Smooth muscle cell (in vitro differentiated cells): Measurements from ENCODE around the gene RALGPS1. TPM values are rescaled to one million over a fixed set of nuclear protein-coding genes. Genes with fewer than 3 reads are reported as not detected.

Experiments used
- DNase-seq: peaks from one replicate; lab custom pipeline; 2025; ENCODE audit not compliant: unreplicated experiment; lab: John Stamatoyannopoulos, UW
- H2AFZ ChIP-seq: fragments of 200-600 bp; sonication (generic); 2 replicates; pipeline ENCODE4 v1.6.0; 2016; ENCODE audit warnings: antibody characterized with exemption, low read depth, mild to moderate bottlenecking
- H3F3A ChIP-seq: fragments of 200-600 bp; sonication (generic); 2 replicates; pipeline ENCODE4 v1.6.0; 2017; ENCODE audit warnings: antibody characterized with exemption, low read depth
- H3K27ac ChIP-seq: fragments of 200-600 bp; sonication (generic); 2 replicates; pipeline ENCODE4 v1.5.1; 2016; ENCODE audit warnings: low read depth, mild to moderate bottlenecking
- H3K27me3 ChIP-seq: fragments of 200-600 bp; sonication (generic); 2 replicates; pipeline ENCODE4 v1.6.1; 2016; ENCODE audit warnings: low read depth, mild to moderate bottlenecking
- H3K36me3 ChIP-seq: fragments of 200-600 bp; sonication (generic); 2 replicates; pipeline ENCODE4 v1.5.1; 2016; ENCODE audit warnings: low read depth
- H3K4me1 ChIP-seq: fragments of 200-600 bp; sonication (generic); 2 replicates; pipeline ENCODE4 v1.5.1; 2016; ENCODE audit warnings: low read depth
- H3K4me2 ChIP-seq: fragments of 200-600 bp; sonication (generic); 2 replicates; pipeline ENCODE4 v1.6.0; 2016; ENCODE audit warnings: mild to moderate bottlenecking
- H3K4me3 ChIP-seq: fragments of 200-600 bp; sonication (generic); 2 replicates; pipeline ENCODE4 v1.5.1; 2016; ENCODE audit warnings: mild to moderate bottlenecking
- H3K79me2 ChIP-seq: fragments of 200-600 bp; sonication (generic); 2 replicates; pipeline ENCODE4 v1.6.0; 2016; ENCODE audit warnings: low read depth, mild to moderate bottlenecking
- H3K9ac ChIP-seq: fragments of 200-600 bp; sonication (generic); 2 replicates; pipeline ENCODE4 v1.6.0; 2016; ENCODE audit warnings: low read depth
- H3K9me3 ChIP-seq: fragments of 200-600 bp; sonication (generic); replicated peaks from 2 replicates; pipeline ENCODE4 v1.5.1; 2016; ENCODE audit warnings: low read depth
- H4K20me1 ChIP-seq: fragments of 200-600 bp; sonication (generic); 2 replicates; pipeline ENCODE4 v1.6.0; 2016; ENCODE audit warnings: low read depth
- CTCF ChIP-seq: fragments of 200-600 bp; sonication (generic); IDR thresholded peaks from 2 replicates; pipeline ENCODE4 v1.5.1; 2017; ENCODE audit warnings: borderline replicate concordance, mild to moderate bottlenecking, antibody characterized with exemption; ENCODE audit not compliant: insufficient read depth, poor library complexity, severe bottlenecking
- WGBS: methylation state at CpG from one replicate; pipeline ENCODE4 v1.1.7; 2016; ENCODE audit warnings: low lambda C conversion rate; 5-methylcytosine and 5-hydroxymethylcytosine counted together
- polyA plus RNA-seq: library from polyadenylated mRNA; unstranded; fragments of >200 nt; fragmentation: Nextera tagmentation; extraction: Ambion mirVana; gene quantifications from 2 replicates; pipeline ENCODE4 v1.2.1, GENCODE V29; 2016
- total RNA-seq: library from RNA; depleted of rRNA; stranded (reverse); fragments of >200 nt; gene quantifications from 2 replicates; pipeline ENCODE4 v1.2.3, GENCODE V29; 2014

Gene RALGPS1
- total and polyA plus RNA-seq, 2 experiments from 2014 or later: 2.1 to 4.0 TPM

GRCh38 chr9:127079446-127080140 lies 165.0 kb downstream of the RALGPS1 start:
- H3K27me3 ChIP-seq: no peaks in the 10 kb centered on the region
- H3K9ac ChIP-seq: no peak overlapping the region
- H3K27ac ChIP-seq: no peak overlapping the region
- no peaks in the 10 kb centered on the region for H4K20me1 ChIP-seq
- H3F3A ChIP-seq: no peaks in the 10 kb centered on the region
- no peaks in the 10 kb centered on the region for H3K79me2 ChIP-seq
- H3K4me1 ChIP-seq: no peaks in the 10 kb centered on the region
- 90% methylated on average over 8 of the region's 8 CpGs for WGBS
- no peak overlapping the region for H3K4me2 ChIP-seq
- H2AFZ ChIP-seq: no peak overlapping the region
- H3K9me3 ChIP-seq: no peaks in the 10 kb centered on the region
- H3K4me3 ChIP-seq: no peak overlapping the region
- no peak for DNase-seq
- no peaks in the 10 kb centered on the region for H3K36me3 ChIP-seq
- TF ChIP-seq CTCF: no peak

GRCh38 chr9:127081250-127082185 lies 166.9 kb downstream of the RALGPS1 start:
- Histone ChIP-seq H3K9ac (no peak overlapping the region), H4K20me1 (no peaks in the 10 kb centered on the region), H3K9me3 (no peaks in the 10 kb centered on the region), H3K4me2 (no peak overlapping the region), H3K27ac (no peak overlapping the region), H3K4me1 (no peaks in the 10 kb centered on the region), H3K79me2 (no peaks in the 10 kb centered on the region), H3K4me3 (no peak overlapping the region), H3K27me3 (no peaks in the 10 kb centered on the region), H2AFZ (no peak overlapping the region), H3K36me3 (no peaks in the 10 kb centered on the region), H3F3A (no peaks in the 10 kb centered on the region)
- TF ChIP-seq CTCF: no peak
- WGBS: 92% methylated on average over 8 of the region's 8 CpGs
- no peak for DNase-seq

- Histone ChIP-seq H2AFZ (no peak overlapping the region), H3K4me3 (no peak overlapping the region), H3K4me2 (no peak overlapping the region), H3K4me1 (no peaks in the 10 kb centered on the region), H3K27me3 (no peaks in the 10 kb centered on the region), H3K79me2 (no peaks in the 10 kb centered on the region), H3K9ac (no peak overlapping the region), H3K9me3 (no peaks in the 10 kb centered on the region), H3F3A (no peaks in the 10 kb centered on the region), H4K20me1 (no peaks in the 10 kb centered on the region), H3K36me3 (no peaks in the 10 kb centered on the region), H3K27ac (no peak overlapping the region)
- TF ChIP-seq CTCF: no peak
- no peak for DNase-seq
- WGBS: 97% methylated on average over 5 of the region's 5 CpGs
These were observed 168.8 kb downstream of the RALGPS1 start for GRCh38 chr9:127083138-127083980.
